GM11168 (cell line): Measurements from ENCODE around the gene AMBP.

Experiments
- in situ Hi-C: fragments of 300-500 bp; cut with MboI; formaldehyde crosslinking; loops from one replicate; pipeline ENCODE4 v1.12.0; 2022; ENCODE audit warnings: low sequenced_read_pairs; ENCODE audit not compliant: unreplicated experiment

The AMBP gene

DNA sequence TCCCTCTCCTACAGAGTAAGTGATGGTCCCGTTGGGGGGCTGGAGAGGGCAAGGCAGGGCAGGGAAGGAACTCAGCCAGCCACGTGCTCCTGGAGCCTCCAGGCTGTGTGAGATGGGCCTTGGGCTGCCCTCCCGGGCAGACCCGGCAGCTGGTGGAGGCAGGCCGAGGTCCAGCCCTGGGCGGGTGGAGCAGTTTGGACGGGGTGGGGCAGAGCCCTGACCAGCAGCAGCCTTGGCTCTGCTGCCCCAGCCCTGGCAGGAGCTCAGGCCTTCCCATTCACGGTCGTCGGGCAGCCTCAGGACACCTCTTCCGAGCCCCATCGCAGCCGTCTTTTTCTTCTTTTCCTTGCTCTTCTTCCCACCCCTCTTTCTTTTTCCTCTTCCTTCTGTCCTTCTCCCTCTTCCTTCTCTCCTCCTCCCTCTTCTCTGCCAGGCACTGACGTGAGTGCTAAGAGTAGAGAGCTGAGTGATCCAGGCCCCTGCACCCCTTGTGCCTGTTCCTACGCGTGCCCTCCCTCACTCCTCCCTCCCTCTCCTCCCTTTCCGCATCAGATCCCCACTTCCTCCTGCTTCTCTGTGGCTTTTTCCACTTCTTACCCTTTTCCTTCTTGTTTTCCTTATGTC lies 42.8 kb downstream of the AMBP start:
- in situ Hi-C loops: no loop called here

- in situ Hi-C loops: no loop called here
Observed at GRCh38 chr9:114034661-114035062, 43.4 kb downstream of the AMBP start.

- in situ Hi-C loops: no loop called here
Observed at GRCh38 chr9:114034196-114034595, 43.9 kb downstream of the AMBP start.

- in situ Hi-C loops: no loop called here
Observed at GRCh38 chr9:114033397-114034103, 44.5 kb downstream of the AMBP start.

GRCh38 chr9:114031948-114032840 lies 45.9 kb downstream of the AMBP start:
- in situ Hi-C loops: no loop called here

DNA sequence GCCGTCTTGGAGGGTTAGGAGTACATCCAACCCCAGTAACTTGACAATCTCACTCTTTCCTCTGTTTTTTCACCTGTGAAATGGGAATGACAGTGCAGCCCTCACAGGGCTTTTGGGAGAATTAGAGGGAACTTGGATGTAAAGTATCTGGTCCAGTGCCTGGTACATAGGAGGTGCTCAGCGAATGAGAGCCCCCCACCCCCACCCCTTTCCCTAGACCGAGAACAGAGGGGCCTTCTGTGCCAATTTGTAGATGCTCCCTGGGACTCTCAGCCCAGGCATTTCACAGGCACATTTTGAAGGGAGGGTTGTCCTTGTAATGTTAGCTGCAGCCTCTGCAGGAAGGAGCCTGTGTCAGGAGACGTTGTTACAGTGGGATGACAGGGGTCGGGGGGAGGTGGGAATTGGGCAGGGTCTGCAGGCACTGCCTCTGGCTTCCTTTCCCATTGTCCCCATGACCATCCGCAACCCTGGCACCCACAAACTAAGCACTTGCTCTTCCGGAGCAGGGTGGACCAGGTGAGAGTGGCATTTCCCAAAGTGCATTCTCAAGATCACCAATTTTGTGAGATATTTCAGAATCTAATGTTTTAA lies 47.0 kb downstream of the AMBP start:
- in situ Hi-C loops: no loop called here

GRCh38 chr9:114030364-114030763 lies 47.7 kb downstream of the AMBP start:
- in situ Hi-C loops: no loop called here

DNA sequence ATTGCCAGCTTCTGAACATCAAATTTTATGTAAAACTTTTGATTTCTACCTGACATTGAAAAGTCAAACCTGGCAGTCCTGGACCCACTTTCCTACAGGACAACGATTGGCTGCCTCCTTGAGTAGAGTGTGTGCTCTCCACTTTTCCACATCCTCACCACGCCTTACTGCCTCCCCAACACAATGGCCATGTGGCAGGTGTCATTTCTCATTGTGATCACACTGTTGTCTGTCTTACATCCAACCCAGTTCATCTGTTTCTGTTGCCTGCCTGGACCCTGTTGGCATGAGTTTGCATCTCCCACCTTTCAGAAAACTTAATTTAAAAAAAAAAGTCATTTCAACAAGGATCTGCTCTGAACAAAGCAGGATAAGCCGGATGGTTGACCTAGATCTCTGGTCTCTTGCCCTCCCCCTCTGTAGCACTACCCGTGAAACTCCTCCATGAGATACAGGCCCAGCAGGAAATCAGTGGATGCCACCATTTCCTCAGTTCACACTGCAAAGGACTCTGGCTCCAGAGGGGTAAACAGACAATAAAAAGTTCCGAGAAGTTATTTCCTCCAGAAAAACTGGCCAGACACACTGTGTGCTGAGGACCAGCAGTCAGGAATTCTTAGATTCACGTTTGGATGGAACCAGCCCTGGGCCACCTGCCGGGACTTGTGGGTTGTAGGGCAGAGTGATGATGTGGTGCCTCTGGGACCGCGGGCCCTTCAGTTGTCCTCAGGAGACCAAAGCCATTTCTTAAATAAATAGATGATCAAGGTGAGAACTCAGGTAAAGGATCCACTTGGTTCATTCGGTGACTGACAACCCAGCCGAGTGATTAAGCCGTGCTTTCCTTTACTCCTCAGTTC lies 48.6 kb downstream of the AMBP start:
- in situ Hi-C loops: no loop called here

DNA sequence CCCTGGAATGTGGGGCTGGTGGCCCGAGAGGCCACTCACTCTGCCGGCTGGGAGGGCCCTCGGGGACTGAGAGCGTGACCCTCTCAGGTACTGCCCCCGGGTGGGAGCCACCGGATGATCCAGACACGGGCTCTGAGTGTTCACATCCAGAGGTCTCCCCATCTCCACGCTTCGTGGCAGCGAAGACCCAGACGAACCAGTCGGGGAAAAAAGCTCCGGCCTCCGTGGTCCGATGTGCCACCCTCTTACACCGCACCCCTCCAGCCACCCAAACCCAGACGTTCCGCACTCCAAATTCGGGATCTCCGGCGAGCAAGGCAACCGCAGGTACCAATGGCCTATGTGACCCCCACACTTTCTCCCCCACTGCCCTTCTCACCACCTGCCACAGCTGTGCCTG lies 49.5 kb downstream of the AMBP start:
- in situ Hi-C loops: no loop called here

DNA sequence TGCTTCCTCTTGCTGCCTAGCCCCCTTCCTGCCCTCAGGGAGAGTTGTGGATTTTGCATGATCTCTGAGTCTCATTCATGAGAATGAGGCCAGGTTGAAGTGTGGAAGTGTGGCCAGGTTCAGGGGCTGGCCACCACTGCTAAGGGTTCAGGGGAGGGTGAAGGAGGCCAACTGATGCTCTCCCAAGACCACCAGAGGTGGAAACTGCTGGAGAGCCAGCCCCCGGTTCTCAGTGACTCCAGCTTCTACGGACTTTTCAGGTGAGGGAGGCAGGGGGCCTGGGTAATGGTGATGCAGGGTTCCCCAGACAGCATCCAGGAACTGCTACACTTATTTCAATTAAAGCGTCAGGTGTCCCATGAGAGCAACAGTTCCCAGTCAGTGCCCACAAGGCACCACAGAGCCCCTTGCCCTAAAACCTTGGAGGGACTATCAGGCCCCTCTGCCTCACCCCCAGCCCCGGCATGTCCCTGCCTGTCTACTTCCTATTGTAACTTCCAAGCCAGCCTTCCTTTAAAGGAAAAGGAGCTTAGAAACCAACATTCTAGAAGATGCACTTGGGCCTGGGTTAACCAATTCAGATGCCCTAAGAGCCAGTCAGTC lies 50.1 kb downstream of the AMBP start:
- in situ Hi-C loops: no loop called here

DNA sequence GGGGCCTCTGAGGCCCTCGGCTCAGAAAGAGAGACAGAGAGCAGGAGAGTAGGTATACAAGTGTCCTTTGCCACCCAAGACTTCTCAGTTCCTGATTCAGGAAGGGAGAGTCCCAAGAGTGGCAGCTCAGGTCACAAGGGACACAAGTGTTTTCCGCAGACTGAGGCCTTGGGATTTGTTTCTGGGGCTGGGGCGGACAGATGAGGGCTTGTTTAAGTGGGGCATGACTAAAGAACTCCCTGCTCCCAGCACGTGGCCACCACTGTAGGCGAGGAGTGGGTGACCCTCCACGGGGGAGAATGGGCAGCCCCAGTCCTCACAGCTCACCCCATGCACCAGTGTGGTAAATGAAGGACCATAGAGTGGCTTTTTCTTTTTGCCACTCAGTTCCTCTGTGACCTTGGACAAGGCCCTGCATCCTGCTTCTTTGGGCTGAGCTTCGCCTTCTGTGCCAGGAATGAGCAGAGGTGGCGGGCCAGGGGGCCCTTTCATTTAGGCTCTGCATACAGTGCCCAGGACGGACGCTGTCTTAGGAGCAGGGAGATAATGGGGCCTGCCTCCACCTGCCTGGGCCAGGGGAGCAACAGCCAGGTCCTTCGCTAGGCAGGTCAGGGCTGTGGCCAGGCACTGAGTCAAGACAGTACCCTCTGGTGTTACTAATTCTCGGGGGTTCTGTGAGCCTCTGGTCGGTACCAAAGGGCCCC lies 50.8 kb downstream of the AMBP start:
- in situ Hi-C loops: no loop called here

- in situ Hi-C loops: no loop called here
Observed at GRCh38 chr9:114026335-114026734, 51.8 kb downstream of the AMBP start.

- in situ Hi-C loops: no loop called here
Observed at GRCh38 chr9:114025760-114026159, 52.3 kb downstream of the AMBP start.

DNA sequence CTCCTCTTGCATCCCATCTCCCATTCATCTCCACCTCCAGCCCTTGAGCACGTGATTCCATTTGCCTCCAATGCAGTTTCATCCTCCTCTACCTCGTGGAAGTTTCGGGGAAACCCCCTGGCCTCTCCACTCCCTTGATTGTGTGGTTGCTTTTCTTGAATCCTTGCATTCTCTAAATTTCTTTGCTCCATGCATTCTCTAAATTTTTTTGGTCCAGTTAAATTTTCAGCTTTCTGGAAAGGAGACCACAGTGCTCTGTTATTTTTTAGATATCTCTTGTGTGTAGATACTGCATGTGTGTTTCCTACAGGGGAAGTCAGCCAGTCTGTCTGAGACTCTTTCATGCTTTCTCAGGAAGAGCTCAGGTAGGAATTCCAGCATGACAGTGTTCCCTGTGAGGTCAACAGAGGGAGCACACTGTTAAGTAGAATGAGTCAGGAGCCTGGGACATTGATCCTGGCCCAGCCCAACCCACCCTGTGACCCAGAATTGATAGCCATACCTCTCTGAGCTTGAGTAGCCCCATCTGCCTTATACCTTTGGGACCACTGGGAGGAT lies 52.8 kb downstream of the AMBP start:
- in situ Hi-C loops: no loop called here

- in situ Hi-C loops: no loop called here
Observed at GRCh38 chr9:114023961-114024360, 54.1 kb downstream of the AMBP start.

GRCh38 chr9:114021578-114021977 lies 56.5 kb downstream of the AMBP start:
- in situ Hi-C loops: no loop called here

- in situ Hi-C loops: no loop called here
Observed at GRCh38 chr9:114017741-114018715, 60.1 kb downstream of the AMBP start.
